Smooth muscle cell of trachea (primary cell): ENCODE measurements around the gene TBC1D4. TPM values are rescaled to one million over a fixed set of nuclear protein-coding genes. Genes with fewer than 3 reads are reported as not detected.

Experiments
- total RNA-seq: library from RNA; depleted of rRNA; stranded (reverse); fragments of >200 nt; gene quantifications from 2 replicates; pipeline ENCODE4 v1.2.1, GENCODE V29; 2014

TBC1D4 gene
- 14.7 and 16.7 TPM in 2 replicates for total RNA-seq

GRCh38 chr13:75482070-75482819 lies at the start of gene TBC1D4:
Gene TBC1D4 (minus strand): TSS chr13:75482169. CDS start chr13:75481767, 402 bp downstream.

Other genes starting within 250 kb of the TBC1D4 start
- 40.9 and 41.5 TPM in 2 replicates for gene COMMD6, start 55.7 kb upstream of the TBC1D4 start, total RNA-seq
- 31.3 and 41.9 TPM in 2 replicates for gene UCHL3, start 67.6 kb upstream of the TBC1D4 start, total RNA-seq
- gene LMO7, start 154.2 kb upstream of the TBC1D4 start, total RNA-seq = 79.4 and 98.9 TPM in 2 replicates